Upper lobe of left lung (tissue), 4 donors: ENCODE data around the gene USB1.

Source experiments
- CTCF ChIP-seq, 6 experiments: fragments of 450-650 bp in 4 of 6; fragments of 200-600 bp in 2 of 6; sonication (generic) in 2 of 6; IDR thresholded peaks; one replicate each; pipeline ENCODE4 v1.5.1; 2016 to 2019; ENCODE audit warnings: antibody characterized with exemption in 6 of 6
- EP300 ChIP-seq, 4 donors: sonication (generic); formaldehyde crosslinking; IDR thresholded peaks; one replicate each; pipeline ENCODE4 v1.5.1; 2017; ENCODE audit warnings: antibody characterized with exemption in 4 of 4, control low read depth in 2 of 4

- TF ChIP-seq CTCF (IDR thresholded peaks at IDR 0.05) (no peak), EP300 (IDR thresholded peaks at IDR 0.05) (no peak)
Measured at GRCh38 chr16:57999971-58000705, 1.1 kb upstream of the USB1 start, which contains the start of gene ZNF319.
